Stomach (tissue), 9 donors: ENCODE results near the gene OXNAD1. TPM values are rescaled to one million over a fixed set of nuclear protein-coding genes. Genes with fewer than 3 reads are reported as not detected.

Source experiments
- DNase-seq, 2 donors: peaks; one replicate each; pipeline versions ENCODE4 v3.0.0 to v3.0.0-alpha.2; 2013 to 2019
- H3K27ac ChIP-seq, 5 donors: fragments of 200-600 bp in 4 of 5; sonication (generic) in 4 of 5; one replicate each; pipeline ENCODE4 v1.5.1; 2013 to 2019; ENCODE audit warnings: mild to moderate bottlenecking in 1 of 5, moderate library complexity in 1 of 5
- H3K27me3 ChIP-seq, 3 donors: fragments of 200-600 bp; sonication (generic); one replicate each; pipeline ENCODE4 v1.5.1; 2017 to 2019; ENCODE audit warnings: mixed run types in 1 of 3
- H3K36me3 ChIP-seq, 4 donors: fragments of 200-600 bp; sonication (generic); 1 replicate in 3 of 4; 2 replicates in 1 of 4; pipeline ENCODE4 v1.5.1; 2016 to 2019
- H3K4me1 ChIP-seq, 4 donors: fragments of 200-600 bp; sonication (generic); one replicate each; pipeline ENCODE4 v1.5.1; 2016 to 2019
- H3K4me3 ChIP-seq, 4 donors: fragments of 200-600 bp; sonication (generic) in 3 of 4; one replicate each; pipeline ENCODE4 v1.5.1; 2016 to 2019; ENCODE audit warnings: mild to moderate bottlenecking in 1 of 4
- H3K9me3 ChIP-seq, 4 donors: fragments of 200-600 bp; sonication (generic); one replicate each; pipeline ENCODE4 v1.5.1; 2016 to 2019
- EP300 ChIP-seq: sonication (generic); formaldehyde crosslinking; IDR thresholded peaks from one replicate; pipeline ENCODE4 v1.6.1; 2017; ENCODE audit warnings: antibody characterized with exemption
- POLR2A ChIP-seq, 4 donors: fragments of 450-650 bp; IDR thresholded peaks; one replicate each; pipeline ENCODE4 v1.6.1; 2016; ENCODE audit warnings: antibody characterized with exemption in 4 of 4, control low read depth in 2 of 4, mild to moderate bottlenecking in 1 of 4, moderate library complexity in 1 of 4
- POLR2AphosphoS5 ChIP-seq, 3 donors: sonication (generic); formaldehyde crosslinking; IDR thresholded peaks; one replicate each; pipeline ENCODE4 v1.6.1; 2016; ENCODE audit warnings: antibody characterized with exemption in 3 of 3
- WGBS, 5 donors: extraction: QIAGEN DNeasy Blood & Tissue Kit in 3 of 5; methylation state at CpG; one replicate each; pipeline versions ENCODE4 v1.1.5 to v1.1.7; 2013 to 2018; 5-methylcytosine and 5-hydroxymethylcytosine counted together
- intact Hi-C: fragments of 100-400 bp; cut with DNase I; formaldehyde crosslinking; loops from one replicate; pipeline ENCODE4 v1.15.1; 2023; ENCODE audit warnings: low total_unique reads
- polyA plus RNA-seq, 3 donors: library from polyadenylated mRNA; stranded (reverse); fragments of 200-250 nt; gene quantifications; one replicate each; pipeline ENCODE4 v1.2.3, GENCODE V29; 2013
- total RNA-seq, 5 donors: library from RNA; depleted of rRNA; stranded (reverse); fragments of >200 nt; gene quantifications; one replicate each; pipeline versions ENCODE4 v1.1.0 to v1.2.3, GENCODE V29; 2014 to 2016
- TF ChIP-seq, protein P1 (sequence below), 7 experiments: fragments of 450-650 bp in 4 of 7; fragments of 200-600 bp in 3 of 7; sonication (generic) in 3 of 7; IDR thresholded peaks; one replicate each; pipeline ENCODE4 v1.5.1; 2016 to 2019; ENCODE audit warnings: antibody characterized with exemption in 7 of 7, control low read depth in 2 of 7, mild to moderate bottlenecking in 1 of 7
- donor health status: healthy with polysubstance abuse.
- donor health status: Bipolar disorder and iron deficiency.
- donor health status: healthy.

The OXNAD1 gene
- total and polyA plus RNA-seq, 8 donors: 5.5 to 51.3 (median 7.6) TPM

GRCh38 chr3:16241225-16241624, 23.8 kb upstream of the OXNAD1 start:
- DNase-seq: no peak
- H3K36me3 ChIP-seq: no peaks in the 10 kb centered on the region
- no peaks in the 10 kb centered on the region for H3K9me3 ChIP-seq
- H3K27me3 ChIP-seq: no peaks in the 10 kb centered on the region
- peaks cover 0 to 14% (median 7%) of the 10 kb centered on the region in 4 donors for H3K4me1 ChIP-seq
- WGBS, 5 donors: 94 to 96% (median 96%) methylated on average over 5 of the region's 5 CpGs
- H3K27ac ChIP-seq: peak overlapping the region in 1 of 5 donors; percentile 5
- no peak overlapping the region for H3K4me3 ChIP-seq
- TF ChIP-seq POLR2AphosphoS5 (IDR thresholded peaks at IDR 0.05) (no peak), EP300 (no peak), POLR2A (IDR thresholded peaks at IDR 0.05) (no peak)
- TF ChIP-seq, protein P1, sequence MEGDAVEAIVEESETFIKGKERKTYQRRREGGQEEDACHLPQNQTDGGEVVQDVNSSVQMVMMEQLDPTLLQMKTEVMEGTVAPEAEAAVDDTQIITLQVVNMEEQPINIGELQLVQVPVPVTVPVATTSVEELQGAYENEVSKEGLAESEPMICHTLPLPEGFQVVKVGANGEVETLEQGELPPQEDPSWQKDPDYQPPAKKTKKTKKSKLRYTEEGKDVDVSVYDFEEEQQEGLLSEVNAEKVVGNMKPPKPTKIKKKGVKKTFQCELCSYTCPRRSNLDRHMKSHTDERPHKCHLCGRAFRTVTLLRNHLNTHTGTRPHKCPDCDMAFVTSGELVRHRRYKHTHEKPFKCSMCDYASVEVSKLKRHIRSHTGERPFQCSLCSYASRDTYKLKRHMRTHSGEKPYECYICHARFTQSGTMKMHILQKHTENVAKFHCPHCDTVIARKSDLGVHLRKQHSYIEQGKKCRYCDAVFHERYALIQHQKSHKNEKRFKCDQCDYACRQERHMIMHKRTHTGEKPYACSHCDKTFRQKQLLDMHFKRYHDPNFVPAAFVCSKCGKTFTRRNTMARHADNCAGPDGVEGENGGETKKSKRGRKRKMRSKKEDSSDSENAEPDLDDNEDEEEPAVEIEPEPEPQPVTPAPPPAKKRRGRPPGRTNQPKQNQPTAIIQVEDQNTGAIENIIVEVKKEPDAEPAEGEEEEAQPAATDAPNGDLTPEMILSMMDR (IDR thresholded peaks at IDR 0.05): no peak
- intact Hi-C loops: loop anchor here (5.0 to 10.0 kb wide), 3 partner anchors 189 to 606 kb away; no protein-coding TSS in a partner anchor

GRCh38 chr3:16242177-16242576, 22.8 kb upstream of the OXNAD1 start:
- intact Hi-C loops: loop anchor here (5.0 to 10.0 kb wide), 3 partner anchors 190 to 607 kb away; no protein-coding TSS in a partner anchor
- no peak overlapping the region for H3K27ac ChIP-seq
- no peak overlapping the region for H3K4me3 ChIP-seq

DNA sequence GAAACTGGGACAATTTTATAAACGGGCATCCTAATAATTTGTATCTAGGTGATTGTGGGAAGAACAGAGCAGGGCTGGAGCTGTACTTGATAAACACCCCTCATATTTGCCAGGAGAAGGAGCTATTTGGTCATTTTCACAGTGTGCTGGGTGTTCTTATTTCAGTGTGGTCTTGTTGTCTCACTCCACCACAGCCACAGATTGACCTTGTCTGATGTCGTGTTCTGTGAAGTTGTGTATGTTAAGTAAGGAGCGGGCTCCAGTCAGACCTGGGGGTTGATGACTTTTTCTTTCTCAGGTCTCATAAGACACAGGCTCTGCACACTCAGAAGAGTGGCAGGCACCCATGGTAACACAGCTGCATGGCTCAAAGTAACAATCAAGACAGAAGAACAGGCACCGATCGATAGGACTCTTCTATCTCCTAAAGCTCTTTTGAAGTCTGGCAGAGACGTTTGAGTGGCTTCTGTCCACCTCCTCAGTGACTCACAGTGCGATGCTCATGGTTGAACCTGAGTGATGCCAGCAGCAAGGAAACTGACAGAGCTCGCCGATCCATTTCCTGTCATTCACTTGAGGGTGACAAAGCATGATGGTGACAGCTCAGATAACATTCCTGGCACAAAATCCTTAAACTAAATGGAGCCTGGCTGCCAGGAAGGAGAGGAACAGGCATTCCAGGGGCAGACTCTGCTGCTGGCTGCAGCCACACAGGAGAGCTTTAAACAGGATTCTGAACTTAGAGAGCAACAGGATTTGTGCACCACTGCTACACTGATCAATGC, 21.1 kb upstream of the OXNAD1 start:
- WGBS, 5 donors: 59 to 80% (median 66%) methylated on average over 9 of the region's 9 CpGs
- no peak for DNase-seq
- H3K4me3 ChIP-seq: no peak overlapping the region
- H3K4me1 ChIP-seq: peaks cover 6 to 21% (median 8%) of the 10 kb centered on the region in 4 donors
- TF ChIP-seq POLR2AphosphoS5 (IDR thresholded peaks at IDR 0.05) (no peak), EP300 (no peak), POLR2A (IDR thresholded peaks at IDR 0.05) (no peak)
- TF ChIP-seq, protein P1 (IDR thresholded peaks at IDR 0.05): no peak
- no peak overlapping the region for H3K27ac ChIP-seq
- H3K27me3 ChIP-seq: no peaks in the 10 kb centered on the region
- intact Hi-C loops: loop anchor here (5.0 to 10.0 kb wide), 3 partner anchors 192 to 609 kb away; no protein-coding TSS in a partner anchor
- H3K9me3 ChIP-seq: no peaks in the 10 kb centered on the region
- no peaks in the 10 kb centered on the region for H3K36me3 ChIP-seq

More at GRCh38 chr3:16242177-16242576, 22.8 kb upstream of the OXNAD1 start:
- H3K27me3 ChIP-seq: no peaks in the 10 kb centered on the region
- peaks cover 2 to 17% (median 6%) of the 10 kb centered on the region in 4 donors for H3K4me1 ChIP-seq
- TF ChIP-seq EP300: no peak
- TF ChIP-seq, protein P1 (IDR thresholded peaks at IDR 0.05): no peak
- no peak for TF ChIP-seq POLR2AphosphoS5 (IDR thresholded peaks at IDR 0.05)
- no peak for TF ChIP-seq POLR2A (IDR thresholded peaks at IDR 0.05)
- WGBS, 5 donors: 88 to 93% (median 91%) methylated on average over 5 of the region's 5 CpGs
- DNase-seq: no peak
- H3K36me3 ChIP-seq: no peaks in the 10 kb centered on the region
- H3K9me3 ChIP-seq: no peaks in the 10 kb centered on the region

GRCh38 chr3:16245609-16246008, 19.4 kb upstream of the OXNAD1 start:
- no peak for TF ChIP-seq POLR2A (IDR thresholded peaks at IDR 0.05)
- TF ChIP-seq, protein P1 (IDR thresholded peaks at IDR 0.05): no peak
- no peak for TF ChIP-seq EP300
- TF ChIP-seq POLR2AphosphoS5 (IDR thresholded peaks at IDR 0.05): no peak
- Histone ChIP-seq H3K36me3 (no peaks in the 10 kb centered on the region), H3K4me3 (no peak overlapping the region), H3K27me3 (no peaks in the 10 kb centered on the region), H3K9me3 (no peaks in the 10 kb centered on the region), H3K4me1 (peaks cover under 1 to 10% (median 6%) of the 10 kb centered on the region in 4 donors), H3K27ac (no peak overlapping the region)
- no peak for DNase-seq
- WGBS, 5 donors: 91 to 96% (median 94%) methylated on average over 3 of the region's 3 CpGs
- intact Hi-C loops: loop anchor here (10.0 kb wide), 2 partner anchors 431 to 611 kb away; no protein-coding TSS in a partner anchor
